AG04449 (cell line): ENCODE data around the gene TMCC3.

Experiments
- CTCF ChIA-PET: fragments of 350-600 bp; formaldehyde crosslinking; extraction: SDS; loops from one replicate; lab custom pipeline; 2021; ENCODE audit warnings: antibody characterized with exemption; lab: Yijun Ruan, JAX
- POLR2A ChIA-PET: fragments of 400-600, 350-600 bp; formaldehyde crosslinking; extraction: SDS; loops from one replicate; lab custom pipeline; 2020; ENCODE audit warnings: antibody characterized with exemption, inconsistent platforms; lab: Yijun Ruan, JAX
- DNase-seq: peaks from one replicate; pipeline ENCODE4 v3.0.0-alpha.2; 2010; ENCODE audit warnings: low read depth, low spot score
- H3K4me3 ChIP-seq: 2 replicates; pipeline ENCODE4 v1.5.1; 2011; ENCODE audit warnings: low read depth, mild to moderate bottlenecking, control low read depth, low read length
- TF ChIP-seq, protein P1 (sequence below): IDR thresholded peaks from one replicate; pipeline ENCODE4 v1.5.1; 2011; ENCODE audit warnings: mild to moderate bottlenecking, moderate library complexity, low read length, control low read depth, inconsistent platforms; ENCODE audit not compliant: insufficient read depth; ENCODE audit errors: missing control alignments

Gene TMCC3

DNA sequence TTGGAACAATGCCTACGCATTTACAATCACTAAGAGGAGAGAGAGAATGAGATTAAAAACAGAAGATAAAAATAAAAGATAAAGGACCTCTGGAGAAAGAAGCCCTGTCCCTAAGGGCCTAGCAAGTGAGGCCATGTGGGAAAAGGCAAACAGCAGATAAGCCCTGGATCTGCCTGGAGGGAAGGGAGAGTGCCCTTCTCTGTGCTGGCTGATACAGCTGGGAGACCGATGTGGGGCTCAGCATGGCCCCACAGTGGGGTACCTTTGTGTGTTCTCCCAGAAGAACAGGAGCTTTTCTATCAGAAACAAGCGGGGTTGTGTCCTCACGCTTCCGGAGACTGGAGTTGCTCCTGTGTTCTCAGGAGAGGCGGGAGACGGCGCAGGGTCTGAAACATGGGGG is 59.9 kb downstream of the TMCC3 start:
- ChIA-PET CTCF (no interaction called here), POLR2A (no interaction called here)
- no peak overlapping the region for H3K4me3 ChIP-seq
- TF ChIP-seq, protein P1, sequence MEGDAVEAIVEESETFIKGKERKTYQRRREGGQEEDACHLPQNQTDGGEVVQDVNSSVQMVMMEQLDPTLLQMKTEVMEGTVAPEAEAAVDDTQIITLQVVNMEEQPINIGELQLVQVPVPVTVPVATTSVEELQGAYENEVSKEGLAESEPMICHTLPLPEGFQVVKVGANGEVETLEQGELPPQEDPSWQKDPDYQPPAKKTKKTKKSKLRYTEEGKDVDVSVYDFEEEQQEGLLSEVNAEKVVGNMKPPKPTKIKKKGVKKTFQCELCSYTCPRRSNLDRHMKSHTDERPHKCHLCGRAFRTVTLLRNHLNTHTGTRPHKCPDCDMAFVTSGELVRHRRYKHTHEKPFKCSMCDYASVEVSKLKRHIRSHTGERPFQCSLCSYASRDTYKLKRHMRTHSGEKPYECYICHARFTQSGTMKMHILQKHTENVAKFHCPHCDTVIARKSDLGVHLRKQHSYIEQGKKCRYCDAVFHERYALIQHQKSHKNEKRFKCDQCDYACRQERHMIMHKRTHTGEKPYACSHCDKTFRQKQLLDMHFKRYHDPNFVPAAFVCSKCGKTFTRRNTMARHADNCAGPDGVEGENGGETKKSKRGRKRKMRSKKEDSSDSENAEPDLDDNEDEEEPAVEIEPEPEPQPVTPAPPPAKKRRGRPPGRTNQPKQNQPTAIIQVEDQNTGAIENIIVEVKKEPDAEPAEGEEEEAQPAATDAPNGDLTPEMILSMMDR: no peak
- no peak for DNase-seq

DNA sequence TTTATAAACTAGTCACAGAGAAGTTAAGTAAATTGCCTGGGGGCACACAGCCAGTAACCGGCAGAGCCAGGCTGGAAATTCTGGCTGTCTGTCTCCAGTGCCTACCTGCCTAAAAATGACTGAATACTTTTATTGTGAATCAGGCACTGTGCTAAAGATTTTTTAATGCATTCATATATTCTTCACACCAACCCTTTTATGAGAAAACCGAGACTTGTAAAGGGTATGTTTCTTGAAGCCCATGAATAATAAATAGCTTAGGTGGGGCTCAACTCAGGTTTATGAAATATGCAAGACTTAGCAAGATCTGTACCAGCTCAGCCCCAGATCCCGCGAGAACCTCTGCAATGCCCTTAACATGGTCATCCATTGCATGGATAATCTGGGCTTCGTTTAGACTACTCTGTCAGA is 60.8 kb downstream of the TMCC3 start:
- no peak for DNase-seq
- ChIA-PET CTCF (no interaction called here), POLR2A (no interaction called here)
- TF ChIP-seq, protein P1: no peak
- H3K4me3 ChIP-seq: no peak overlapping the region

DNA sequence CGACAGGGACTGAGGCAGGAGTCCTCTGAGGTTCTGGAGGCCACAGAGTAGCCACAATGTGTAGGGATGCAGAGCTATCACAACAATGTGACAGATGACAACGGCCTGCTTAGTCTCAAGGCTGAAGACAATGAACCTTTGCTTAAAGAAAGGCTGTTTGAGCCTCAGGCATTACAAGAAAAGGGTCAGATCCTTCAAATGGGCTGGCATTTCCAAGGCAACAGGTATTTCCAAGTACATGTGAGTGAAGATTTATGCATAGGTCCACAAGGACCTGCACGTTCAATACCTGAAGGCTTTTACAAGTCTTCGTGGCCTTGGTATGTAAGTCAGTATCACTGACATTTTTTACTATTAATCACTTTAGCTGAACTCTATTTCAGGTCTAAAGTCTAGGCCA is 62.0 kb downstream of the TMCC3 start:
- H3K4me3 ChIP-seq: no peak overlapping the region
- no peak for DNase-seq
- ChIA-PET POLR2A (no interaction called here), CTCF (no interaction called here)
- TF ChIP-seq, protein P1: no peak

DNA sequence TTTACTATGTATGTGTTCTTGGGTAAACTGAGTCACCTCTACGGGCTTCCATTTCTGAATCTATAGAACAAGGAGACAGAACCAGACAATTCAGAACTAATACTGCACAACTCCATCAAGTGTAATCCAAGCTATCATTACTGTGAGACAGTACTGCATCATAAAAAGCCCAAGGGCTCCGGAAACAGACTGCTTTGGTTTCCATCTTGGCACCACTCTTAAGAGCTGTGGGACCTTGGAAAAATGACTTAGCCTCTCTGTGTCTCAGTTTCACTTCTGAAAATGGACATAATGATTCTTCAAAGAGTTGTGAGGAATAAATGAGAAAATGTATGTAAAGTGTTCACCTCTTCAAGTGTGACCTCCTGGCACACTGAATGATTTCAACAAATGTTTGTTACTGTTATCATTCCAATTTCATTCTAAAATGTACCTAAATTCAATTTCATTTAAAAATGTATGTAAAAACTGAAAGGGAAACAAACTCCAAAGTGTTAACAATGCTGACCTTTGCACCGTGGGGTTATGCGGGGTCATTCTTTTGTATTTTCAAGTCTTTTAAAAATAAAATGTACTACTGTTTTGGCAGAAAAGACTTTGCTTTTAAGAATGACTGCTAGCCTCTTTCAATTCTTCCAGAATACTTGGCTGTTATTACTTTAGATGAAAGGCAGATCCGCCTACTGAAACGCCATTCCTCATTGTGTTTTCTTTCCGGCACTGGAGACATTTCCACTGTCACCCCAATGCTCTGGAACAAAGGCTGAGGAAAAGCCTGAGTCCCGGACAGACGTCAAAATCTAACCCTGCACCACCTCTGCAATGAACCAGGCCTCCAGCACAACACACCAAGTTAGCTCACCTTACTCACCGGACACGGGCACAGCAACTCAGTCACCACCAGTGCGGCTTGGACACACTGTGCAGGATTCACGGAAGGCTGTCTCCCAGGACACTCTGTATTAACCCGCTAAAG is 62.8 kb downstream of the TMCC3 start:
- no peak overlapping the region for H3K4me3 ChIP-seq
- ChIA-PET CTCF (interaction anchor here (0.9 kb wide), 1 partner anchor 16 kb away, joined by 3 read pairs; no protein-coding TSS in a partner anchor), POLR2A (no interaction called here)
- DNase-seq: no peak
- TF ChIP-seq, protein P1: no peak

DNA sequence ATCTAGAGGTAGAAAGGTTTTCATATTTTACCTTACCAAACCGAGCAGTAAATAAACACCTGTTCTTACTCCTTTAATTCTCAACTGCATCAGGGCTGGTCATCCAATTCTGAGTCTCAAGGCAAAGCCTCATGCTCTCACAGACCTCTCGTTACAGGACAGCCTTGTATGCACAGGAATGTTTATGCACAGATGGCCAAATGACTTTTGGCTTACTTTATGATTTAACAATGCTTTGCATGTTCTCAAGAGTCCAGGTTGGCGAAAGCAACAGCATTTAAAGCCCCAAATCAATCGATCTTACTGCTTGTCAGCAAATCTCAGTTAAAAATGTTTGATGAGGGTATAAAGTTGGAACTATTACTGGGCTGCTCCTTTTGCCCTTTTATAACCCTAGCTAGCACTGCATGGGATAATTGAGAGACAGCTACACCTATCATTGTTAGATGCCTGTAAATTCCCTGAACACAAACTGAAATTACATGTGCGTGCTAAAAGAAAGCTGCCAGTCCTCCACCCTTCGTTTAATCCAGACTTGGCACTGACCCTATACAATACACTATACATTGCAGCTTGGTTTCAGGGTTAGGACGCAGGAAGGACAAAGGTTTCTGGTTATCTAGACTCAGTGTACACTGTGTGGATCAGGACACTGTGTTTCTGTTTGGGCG is 63.6 kb downstream of the TMCC3 start:
- CTCF ChIA-PET: interaction anchor here (0.9 kb wide), 1 partner anchor 17 kb away, joined by 3 read pairs; no protein-coding TSS in a partner anchor

More for the DNA sequence above, 63.6 kb downstream of the TMCC3 start:
- H3K4me3 ChIP-seq: no peak overlapping the region
- POLR2A ChIA-PET: no interaction called here
- no peak for DNase-seq
- TF ChIP-seq, protein P1: no peak
